Measurements from ENCODE around the gene CHRNA3.
"Not testable (repeated sequence)": the region's sequence is repeated elsewhere in the genome, so short reads cannot be mapped to it uniquely, and the experiment has no call there.

The CHRNA3 gene

GRCh38 chr15:78614021-78614420 is 6.8 kb downstream of the CHRNA3 start:
- TF ChIP-seq POLR2AphosphoS5 (IDR thresholded peaks at IDR 0.05; ENCODE audit: low read depth, low read length) (no peak), POLR2A (IDR thresholded peaks at IDR 0.05; ENCODE audit: low read depth, low read length) (no peak), TAF1 (IDR thresholded peaks at IDR 0.05; ENCODE audit: borderline replicate concordance, low read depth, low read length) (no peak)
- no peak for DNase-seq (ENCODE audit: insufficient read length)
- FAIRE-seq, result no peak

- not testable (repeated sequence) for DNase-seq (ENCODE audit: insufficient read length); FAIRE-seq
These were observed 11.2 kb downstream of the CHRNA3 start for GRCh38 chr15:78609551-78609950.

- no peak for TF ChIP-seq TAF1 (IDR thresholded peaks at IDR 0.05; ENCODE audit: borderline replicate concordance, low read depth, low read length)
- no peak for TF ChIP-seq POLR2A (IDR thresholded peaks at IDR 0.05; ENCODE audit: low read depth, low read length)
- no peak for TF ChIP-seq POLR2AphosphoS5 (IDR thresholded peaks at IDR 0.05; ENCODE audit: low read depth, low read length)
- FAIRE-seq, result no peak
- no peak for DNase-seq (ENCODE audit: insufficient read length)
These were observed 15.1 kb downstream of the CHRNA3 start for GRCh38 chr15:78605680-78606079.

GRCh38 chr15:78605201-78605600 is 15.6 kb downstream of the CHRNA3 start:
- no peak for DNase-seq (ENCODE audit: insufficient read length)
- FAIRE-seq, result no peak
- TF ChIP-seq TAF1 (IDR thresholded peaks at IDR 0.05; ENCODE audit: borderline replicate concordance, low read depth, low read length) (no peak), POLR2AphosphoS5 (IDR thresholded peaks at IDR 0.05; ENCODE audit: low read depth, low read length) (no peak), POLR2A (IDR thresholded peaks at IDR 0.05; ENCODE audit: low read depth, low read length) (no peak)

GRCh38 chr15:78604420-78604819 is 16.4 kb downstream of the CHRNA3 start:
- TF ChIP-seq POLR2AphosphoS5 (IDR thresholded peaks at IDR 0.05; ENCODE audit: low read depth, low read length) (no peak), TAF1 (IDR thresholded peaks at IDR 0.05; ENCODE audit: borderline replicate concordance, low read depth, low read length) (no peak), POLR2A (IDR thresholded peaks at IDR 0.05; ENCODE audit: low read depth, low read length) (no peak)
- FAIRE-seq (no peak), DNase-seq (ENCODE audit: insufficient read length) (no peak)

GRCh38 chr15:78603467-78603866 is 17.3 kb downstream of the CHRNA3 start:
- TF ChIP-seq POLR2AphosphoS5 (IDR thresholded peaks at IDR 0.05; ENCODE audit: low read depth, low read length), result no peak
- no peak for TF ChIP-seq POLR2A (IDR thresholded peaks at IDR 0.05; ENCODE audit: low read depth, low read length)
- no peak for TF ChIP-seq TAF1 (IDR thresholded peaks at IDR 0.05; ENCODE audit: borderline replicate concordance, low read depth, low read length)
- DNase-seq (ENCODE audit: insufficient read length) (no peak), FAIRE-seq (no peak)

- TF ChIP-seq TAF1 (IDR thresholded peaks at IDR 0.05; ENCODE audit: borderline replicate concordance, low read depth, low read length) (no peak), POLR2A (IDR thresholded peaks at IDR 0.05; ENCODE audit: low read depth, low read length) (no peak), POLR2AphosphoS5 (IDR thresholded peaks at IDR 0.05; ENCODE audit: low read depth, low read length) (no peak)
- no peak for FAIRE-seq
These were observed 21.6 kb downstream of the CHRNA3 start for GRCh38 chr15:78599189-78599588.

GRCh38 chr15:78598348-78598747 is 22.4 kb downstream of the CHRNA3 start:
- no peak for FAIRE-seq
- TF ChIP-seq POLR2A (IDR thresholded peaks at IDR 0.05; ENCODE audit: low read depth, low read length) (no peak), POLR2AphosphoS5 (IDR thresholded peaks at IDR 0.05; ENCODE audit: low read depth, low read length) (no peak), TAF1 (IDR thresholded peaks at IDR 0.05; ENCODE audit: borderline replicate concordance, low read depth, low read length) (no peak)
- DNase-seq (ENCODE audit: insufficient read length), result no peak

More at GRCh38 chr15:78599189-78599588, 21.6 kb downstream of the CHRNA3 start:
- DNase-seq (ENCODE audit: insufficient read length), result no peak

GRCh38 chr15:78597583-78597982 is 23.2 kb downstream of the CHRNA3 start:
- DNase-seq (ENCODE audit: insufficient read length) (no peak), FAIRE-seq (no peak)
- no peak for TF ChIP-seq POLR2A (IDR thresholded peaks at IDR 0.05; ENCODE audit: low read depth, low read length)
- TF ChIP-seq TAF1 (IDR thresholded peaks at IDR 0.05; ENCODE audit: borderline replicate concordance, low read depth, low read length), result no peak
- TF ChIP-seq POLR2AphosphoS5 (IDR thresholded peaks at IDR 0.05; ENCODE audit: low read depth, low read length), result no peak

GRCh38 chr15:78574944-78575343 is 45.9 kb downstream of the CHRNA3 start:
- no peak for DNase-seq (ENCODE audit: insufficient read length)
- FAIRE-seq, result no peak
- TF ChIP-seq POLR2AphosphoS5 (IDR thresholded peaks at IDR 0.05; ENCODE audit: low read depth, low read length) (no peak), TAF1 (IDR thresholded peaks at IDR 0.05; ENCODE audit: borderline replicate concordance, low read depth, low read length) (no peak), POLR2A (IDR thresholded peaks at IDR 0.05; ENCODE audit: low read depth, low read length) (no peak)

- DNase-seq (ENCODE audit: insufficient read length) (no peak), FAIRE-seq (no peak)
- TF ChIP-seq TAF1 (IDR thresholded peaks at IDR 0.05; ENCODE audit: borderline replicate concordance, low read depth, low read length), result no peak
- no peak for TF ChIP-seq POLR2AphosphoS5 (IDR thresholded peaks at IDR 0.05; ENCODE audit: low read depth, low read length)
- TF ChIP-seq POLR2A (IDR thresholded peaks at IDR 0.05; ENCODE audit: low read depth, low read length), result no peak
These were observed 47.4 kb downstream of the CHRNA3 start for GRCh38 chr15:78573416-78573815.

GRCh38 chr15:78571382-78571781 is 49.4 kb downstream of the CHRNA3 start:
- no peak for FAIRE-seq
- DNase-seq (ENCODE audit: insufficient read length), result no peak
- TF ChIP-seq TAF1 (IDR thresholded peaks at IDR 0.05; ENCODE audit: borderline replicate concordance, low read depth, low read length), result no peak
- no peak for TF ChIP-seq POLR2A (IDR thresholded peaks at IDR 0.05; ENCODE audit: low read depth, low read length)
- TF ChIP-seq POLR2AphosphoS5 (IDR thresholded peaks at IDR 0.05; ENCODE audit: low read depth, low read length), result no peak

- FAIRE-seq (no peak), DNase-seq (ENCODE audit: insufficient read length) (no peak)
- TF ChIP-seq POLR2A (IDR thresholded peaks at IDR 0.05; ENCODE audit: low read depth, low read length), result no peak
- no peak for TF ChIP-seq POLR2AphosphoS5 (IDR thresholded peaks at IDR 0.05; ENCODE audit: low read depth, low read length)
- TF ChIP-seq TAF1 (IDR thresholded peaks at IDR 0.05; ENCODE audit: borderline replicate concordance, low read depth, low read length), result no peak
These were observed 50.1 kb downstream of the CHRNA3 start for GRCh38 chr15:78570710-78571109.

All from GM12892 (cell line).